BJ (cell line): ENCODE measurements around the gene TMEM144. TPM values are rescaled to one million over a fixed set of nuclear protein-coding genes. Genes with fewer than 3 reads are reported as not detected.
A peak's percentile ranks its signal among the peaks of the same experiment; 100 is the strongest.

Experiments used
- CTCF ChIA-PET: fragments of 350-600 bp; formaldehyde crosslinking; extraction: SDS; loops from one replicate; lab custom pipeline; 2021; ENCODE audit warnings: antibody characterized with exemption, inconsistent platforms; lab: Yijun Ruan, JAX
- POLR2A ChIA-PET: fragments of 300-600 bp; sonication (Branson Sonifier 250); formaldehyde crosslinking; extraction: SDS; loops from one replicate; lab custom pipeline; 2021; ENCODE audit warnings: antibody characterized with exemption; lab: Charles Lee
- DNase-seq: peaks from one replicate; pipeline ENCODE4 v3.0.0-alpha.2; 2011; ENCODE audit warnings: low read depth
- H3K27me3 ChIP-seq: 2 replicates; pipeline ENCODE4 v1.6.0; 2011; ENCODE audit warnings: low read length; ENCODE audit not compliant: control insufficient read depth, insufficient read depth
- H3K36me3 ChIP-seq: 2 replicates; pipeline ENCODE4 v1.5.1; 2011; ENCODE audit warnings: low read length; ENCODE audit not compliant: control insufficient read depth, insufficient read depth
- H3K4me3 ChIP-seq: 2 replicates; pipeline ENCODE4 v1.5.1; 2011; ENCODE audit warnings: low read depth, mild to moderate bottlenecking, control low read depth, low read length
- CTCF ChIP-seq: IDR thresholded peaks from 2 replicates; pipeline ENCODE4 v1.5.1; 2011; ENCODE audit warnings: low read depth, mild to moderate bottlenecking, control low read depth, inconsistent platforms, low read length, moderate library complexity; ENCODE audit not compliant: insufficient read depth
- polyA plus RNA-seq: library from polyadenylated mRNA; depleted of rRNA; stranded (reverse); fragments of >200 nt; gene quantifications from 2 replicates; pipeline ENCODE4 v1.2.3, GENCODE V29; 2011; rRNA removed

TMEM144 gene
- polyA plus RNA-seq, 1 experiment = 0.65 TPM

GRCh38 chr4:158302076-158302866 is 92.0 kb downstream of the TMEM144 start:
- Histone ChIP-seq H3K36me3 (no peaks in the 10 kb centered on the region), H3K4me3 (no peak overlapping the region), H3K27me3 (no peaks in the 10 kb centered on the region)
- ChIA-PET POLR2A (interaction anchor here (0.6 kb wide), 1 partner anchor 21 kb away, joined by 10 read pairs; no protein-coding TSS in a partner anchor), CTCF (interaction anchor here (0.6 to 1.1 kb wide), 2 partner anchors 17 to 68 kb away, joined by 3 read pairs; no protein-coding TSS in a partner anchor)
- DNase-seq = peak; percentile 78
- TF ChIP-seq CTCF = no peak

- no peak overlapping the region for H3K4me3 ChIP-seq
- no peak for TF ChIP-seq CTCF
- POLR2A ChIA-PET = interaction anchor here (0.9 kb wide), 1 partner anchor 10 kb away, joined by 4 read pairs; no protein-coding TSS in a partner anchor
- no peaks in the 10 kb centered on the region for H3K27me3 ChIP-seq
- H3K36me3 ChIP-seq = no peaks in the 10 kb centered on the region
- DNase-seq = no peak
- CTCF ChIA-PET = interaction anchor here (1.4 kb wide), 1 partner anchor 11 kb away, joined by 3 read pairs; no protein-coding TSS in a partner anchor
Measured at GRCh38 chr4:158304694-158305093, 94.4 kb downstream of the TMEM144 start.

Other genes starting within 250 kb of the TMEM144 start
- gene GASK1B, start 37.5 kb upstream of the TMEM144 start, polyA plus RNA-seq = 4.9 and 11.6 TPM in 2 replicates